H9 (cell line): ENCODE data around the gene HEG1. TPM values are rescaled to one million over a fixed set of nuclear protein-coding genes. Genes with fewer than 3 reads are reported as not detected.

Source experiments
- DNase-seq: peaks from one replicate; pipeline ENCODE4 v3.0.0-alpha.2; 2017
- H2AFZ ChIP-seq: one replicate; pipeline ENCODE4 v1.6.1; 2013; ENCODE audit warnings: mild to moderate bottlenecking, low read length, control low read depth, moderate library complexity
- H2AK5ac ChIP-seq: 2 replicates; pipeline ENCODE4 v1.6.1; 2013; ENCODE audit warnings: low read length, control low read depth, mixed read lengths; ENCODE audit not compliant: insufficient read length
- H2BK120ac ChIP-seq: one replicate; pipeline ENCODE4 v1.6.1; 2013; ENCODE audit warnings: low read depth, mild to moderate bottlenecking, low read length, control low read depth, inconsistent platforms; ENCODE audit not compliant: poor library complexity, severe bottlenecking
- H2BK12ac ChIP-seq: 2 replicates; pipeline ENCODE4 v1.6.1; 2013; ENCODE audit warnings: low read length, control low read depth, mixed read lengths, low read depth; ENCODE audit not compliant: insufficient read length
- H2BK15ac ChIP-seq: 2 replicates; pipeline ENCODE4 v1.6.1; 2013; ENCODE audit warnings: low read depth, low read length, control low read depth
- H2BK20ac ChIP-seq: one replicate; pipeline ENCODE4 v1.6.1; 2013; ENCODE audit warnings: low read depth, mild to moderate bottlenecking, low read length, control low read depth, inconsistent platforms; ENCODE audit not compliant: poor library complexity, severe bottlenecking
- H2BK5ac ChIP-seq: 2 replicates; pipeline ENCODE4 v1.6.1; 2013; ENCODE audit warnings: low read length, control low read depth, mixed read lengths; ENCODE audit not compliant: insufficient read length
- H3K14ac ChIP-seq: 2 replicates; pipeline ENCODE4 v1.6.1; 2013; ENCODE audit warnings: low read length, control low read depth; ENCODE audit not compliant: insufficient read depth
- H3K18ac ChIP-seq: 2 replicates; pipeline ENCODE4 v1.6.1; 2013; ENCODE audit warnings: low read depth, mild to moderate bottlenecking, mixed read lengths, low read length, control low read depth; ENCODE audit not compliant: insufficient read length
- H3K23ac ChIP-seq: 2 replicates; pipeline ENCODE4 v1.6.1; 2013; ENCODE audit warnings: low read length, control low read depth, mixed read lengths, low read depth; ENCODE audit not compliant: insufficient read length
- H3K23me2 ChIP-seq: 2 replicates; pipeline ENCODE4 v1.6.1; 2013; ENCODE audit warnings: low read depth, mild to moderate bottlenecking, mixed read lengths, low read length, control low read depth; ENCODE audit not compliant: insufficient read length, poor library complexity, severe bottlenecking
- H3K27ac ChIP-seq: 2 replicates; pipeline ENCODE4 v1.5.1; 2013; ENCODE audit warnings: low read length, control low read depth, mixed read lengths, low read depth; ENCODE audit not compliant: insufficient read length
- H3K27me3 ChIP-seq: 2 replicates; pipeline ENCODE4 v1.6.1; 2013; ENCODE audit warnings: low read length, control low read depth, inconsistent platforms; ENCODE audit not compliant: insufficient read depth
- H3K4ac ChIP-seq: 2 replicates; pipeline ENCODE4 v1.6.1; 2013; ENCODE audit warnings: low read depth, mild to moderate bottlenecking, control low read depth, inconsistent platforms, low read length, moderate library complexity
- H3K4me1 ChIP-seq: 2 replicates; pipeline ENCODE4 v1.6.1; 2013; ENCODE audit warnings: low read length, control low read depth, inconsistent platforms; ENCODE audit not compliant: insufficient read depth
- H3K4me2 ChIP-seq: 2 replicates; pipeline ENCODE4 v1.6.1; 2013; ENCODE audit warnings: low read length, control low read depth, mixed read lengths; ENCODE audit not compliant: insufficient read length, insufficient read depth
- H3K56ac ChIP-seq: 2 replicates; pipeline ENCODE4 v1.6.1; 2013; ENCODE audit warnings: low read depth, mild to moderate bottlenecking, mixed read lengths, low read length, control low read depth; ENCODE audit not compliant: insufficient read length
- H3K79me1 ChIP-seq: 2 replicates; pipeline ENCODE4 v1.6.1; 2013; ENCODE audit warnings: low read depth, mild to moderate bottlenecking, moderate library complexity, low read length, control low read depth, inconsistent platforms; ENCODE audit not compliant: insufficient read depth, poor library complexity, severe bottlenecking
- H3K79me2 ChIP-seq: 2 replicates; pipeline ENCODE4 v1.6.1; 2013; ENCODE audit warnings: low read length, control low read depth, inconsistent platforms; ENCODE audit not compliant: insufficient read depth
- H3K9ac ChIP-seq: 2 replicates; pipeline ENCODE4 v1.6.1; 2013; ENCODE audit warnings: low read length, control low read depth, mixed read lengths; ENCODE audit not compliant: insufficient read length; ENCODE audit errors: extremely low read depth
- H3K9me3 ChIP-seq: one replicate; pipeline ENCODE4 v1.6.1; 2013; ENCODE audit warnings: low read depth, low read length, inconsistent platforms; ENCODE audit not compliant: control insufficient read depth
- H3T11ph ChIP-seq: one replicate; pipeline ENCODE4 v1.6.1; 2013; ENCODE audit warnings: mild to moderate bottlenecking, low read length, control low read depth, inconsistent platforms
- H4K20me1 ChIP-seq: one replicate; pipeline ENCODE4 v1.6.1; 2013; ENCODE audit not compliant: control insufficient read depth, insufficient read length, insufficient read depth
- H4K5ac ChIP-seq: 2 replicates; pipeline ENCODE4 v1.6.1; 2013; ENCODE audit warnings: low read depth, mild to moderate bottlenecking, mixed read lengths, low read length, control low read depth; ENCODE audit not compliant: insufficient read length
- H4K8ac ChIP-seq: replicated peaks from 2 replicates; pipeline ENCODE4 v1.6.1; 2013; ENCODE audit warnings: low read length, control low read depth, mixed read lengths, low read depth; ENCODE audit not compliant: insufficient read length
- H4K91ac ChIP-seq: 2 replicates; pipeline ENCODE4 v1.6.1; 2013; ENCODE audit warnings: low read depth, mild to moderate bottlenecking, moderate library complexity, mixed read lengths, low read length, control low read depth; ENCODE audit not compliant: insufficient read length
- H3K27ac Mint-ChIP-seq, 3 experiments: 2 replicates in 2 of 3; 3 replicates in 1 of 3; pipeline ENCODE4 v1.8.0; 2020 to 2021; ENCODE audit warnings: mixed read lengths in 3 of 3, mild to moderate bottlenecking in 1 of 3, moderate library complexity in 1 of 3
- H3K27me3 Mint-ChIP-seq: 2 replicates; pipeline ENCODE4 v1.8.0; 2021; ENCODE audit warnings: low read depth, mild to moderate bottlenecking, moderate library complexity, mixed read lengths
- H3K36me3 Mint-ChIP-seq, 3 experiments: 2 replicates in 2 of 3; 3 replicates in 1 of 3; pipeline ENCODE4 v1.8.0; 2020 to 2021; ENCODE audit warnings: low read depth in 3 of 3, mixed read lengths in 3 of 3; ENCODE audit not compliant: insufficient read depth in 1 of 3
- H3K4me1 Mint-ChIP-seq, 2 experiments: 2 replicates each; pipeline ENCODE4 v1.8.0; 2020; ENCODE audit warnings: mixed read lengths in 2 of 2
- H3K4me3 Mint-ChIP-seq, 2 experiments: 2 replicates in 1 of 2; 3 replicates in 1 of 2; pipeline ENCODE4 v1.8.0; 2020 to 2021; ENCODE audit warnings: mild to moderate bottlenecking in 2 of 2, mixed read lengths in 2 of 2, moderate library complexity in 1 of 2
- H3K9me3 Mint-ChIP-seq, 2 experiments: 2 replicates in 1 of 2; 3 replicates in 1 of 2; pipeline ENCODE4 v1.8.0; 2020; ENCODE audit warnings: mild to moderate bottlenecking in 2 of 2, mixed read lengths in 2 of 2, moderate library complexity in 1 of 2
- WGBS: extraction: QIAGEN DNeasy Blood & Tissue Kit; methylation state at CpG from one replicate; pipeline ENCODE4 v1.1.7; 2013; ENCODE audit warnings: missing lambda C conversion rate, low lambda C conversion rate, mixed read lengths; ENCODE audit not compliant: insufficient read length; ENCODE audit errors: extremely low coverage; 5-methylcytosine and 5-hydroxymethylcytosine counted together
- total RNA-seq: library from RNA; stranded (reverse); gene quantifications from 2 replicates; pipeline ENCODE4 v1.2.1, GENCODE V29; 2021
- TF ChIP-seq, protein P1 (sequence below): fragments of 200-600 bp; sonication (generic); conservative IDR thresholded peaks from 3 replicates; pipeline ENCODE4 v1.8.0; 2021; ENCODE audit warnings: antibody characterized with exemption, mild to moderate bottlenecking

HEG1 gene
- total RNA-seq, 1 experiment from 2014 or later = 10.3 TPM

DNA sequence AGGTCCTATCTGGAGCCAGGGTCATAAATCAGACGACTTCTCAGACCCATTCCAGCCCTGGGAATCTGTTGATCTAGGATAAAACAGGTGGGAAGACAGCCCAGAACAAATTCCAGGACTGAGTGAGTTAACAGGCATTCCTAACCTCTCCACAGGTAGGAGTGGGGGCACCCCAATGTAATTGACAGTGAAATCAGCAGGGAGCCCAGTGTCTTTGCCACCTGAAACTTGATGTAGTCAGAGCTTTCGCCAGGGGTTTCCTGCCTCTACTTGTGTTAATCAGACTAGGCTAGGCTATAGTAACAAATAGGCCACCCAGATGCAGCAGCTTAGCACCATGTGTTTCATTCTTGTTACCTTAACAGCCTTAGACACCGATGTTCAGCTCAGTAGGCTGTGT lies 2.7 kb upstream of the HEG1 start:
- Histone ChIP-seq H3K9me3 (no peaks in the 10 kb centered on the region), H4K5ac (no peak overlapping the region), H3K79me2 (no peaks in the 10 kb centered on the region), H3K18ac (no peak overlapping the region), H2BK12ac (no peak overlapping the region), H2AFZ (no peak overlapping the region), H2BK15ac (no peak overlapping the region), H2AK5ac (no peak overlapping the region), H3K56ac (no peak overlapping the region), H3K27ac (no peak overlapping the region), H4K8ac (no peak overlapping the region), H3K4ac (no peak overlapping the region), H2BK20ac (no peak overlapping the region), H3K79me1 (no peaks in the 10 kb centered on the region), H2BK120ac (no peak overlapping the region), H3K4me2 (no peak overlapping the region), H3T11ph (no peak overlapping the region), H3K4me1 (no peaks in the 10 kb centered on the region), H3K23ac (no peak overlapping the region), H3K14ac (no peak overlapping the region), H3K23me2 (peaks cover 14% of the 10 kb centered on the region), H3K9ac (no peak overlapping the region), H2BK5ac (no peak overlapping the region), H4K91ac (no peak overlapping the region), H4K20me1 (no peaks in the 10 kb centered on the region), H3K27me3 (peaks cover 14% of the 10 kb centered on the region; the same call in 1 of the 2 replicates)
- TF ChIP-seq, protein P1, sequence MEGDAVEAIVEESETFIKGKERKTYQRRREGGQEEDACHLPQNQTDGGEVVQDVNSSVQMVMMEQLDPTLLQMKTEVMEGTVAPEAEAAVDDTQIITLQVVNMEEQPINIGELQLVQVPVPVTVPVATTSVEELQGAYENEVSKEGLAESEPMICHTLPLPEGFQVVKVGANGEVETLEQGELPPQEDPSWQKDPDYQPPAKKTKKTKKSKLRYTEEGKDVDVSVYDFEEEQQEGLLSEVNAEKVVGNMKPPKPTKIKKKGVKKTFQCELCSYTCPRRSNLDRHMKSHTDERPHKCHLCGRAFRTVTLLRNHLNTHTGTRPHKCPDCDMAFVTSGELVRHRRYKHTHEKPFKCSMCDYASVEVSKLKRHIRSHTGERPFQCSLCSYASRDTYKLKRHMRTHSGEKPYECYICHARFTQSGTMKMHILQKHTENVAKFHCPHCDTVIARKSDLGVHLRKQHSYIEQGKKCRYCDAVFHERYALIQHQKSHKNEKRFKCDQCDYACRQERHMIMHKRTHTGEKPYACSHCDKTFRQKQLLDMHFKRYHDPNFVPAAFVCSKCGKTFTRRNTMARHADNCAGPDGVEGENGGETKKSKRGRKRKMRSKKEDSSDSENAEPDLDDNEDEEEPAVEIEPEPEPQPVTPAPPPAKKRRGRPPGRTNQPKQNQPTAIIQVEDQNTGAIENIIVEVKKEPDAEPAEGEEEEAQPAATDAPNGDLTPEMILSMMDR = no peak
- H3K27me3 Mint-ChIP-seq = peaks cover 77% of the 10 kb centered on the region
- WGBS = no CpG with 5 or more reads among the region's 3 CpGs
- peaks cover 52 to 53% of the 10 kb centered on the region in 2 experiments for H3K4me1 Mint-ChIP-seq
- H3K36me3 Mint-ChIP-seq = no peaks in the 10 kb centered on the region
- H3K9me3 Mint-ChIP-seq = peaks cover 0 to 5% of the 10 kb centered on the region in 2 experiments; a peak in 2 of 5 replicates
- no peak overlapping the region for H3K27ac Mint-ChIP-seq
- no peak for DNase-seq
- H3K4me3 Mint-ChIP-seq = no peak overlapping the region
